ENCODE measurements around the gene DTD2. TPM values are rescaled to one million over a fixed set of nuclear protein-coding genes. Genes with fewer than 3 reads are reported as not detected.

DTD2 gene
- total and polyA plus RNA-seq, 2 of the 8 experiments (the other 6 are each of a cell fraction or from before 2014, with no cell fraction given): 12.0 to 19.5 TPM

GRCh38 chr14:31405106-31405505, 52.2 kb downstream of the DTD2 start:
- Histone ChIP-seq H3K36me3 (ENCODE audit: control insufficient read depth in 2 of 4, insufficient read depth in 4 of 4, low read length in 3 of 4) (no peaks in the 10 kb centered on the region; a peak in 1 of 8 replicates), H2AFZ (ENCODE audit: low read length) (no peak overlapping the region), H3K79me1 (ENCODE audit: low read depth, low read length) (no peaks in the 10 kb centered on the region), H2BK15ac (ENCODE audit: low read length) (no peak overlapping the region), H3K56ac (replicated peaks; ENCODE audit: insufficient read length, low read depth, low read length) (no peak overlapping the region), H3K14ac (ENCODE audit: insufficient read length) (no peak overlapping the region), H2BK12ac (ENCODE audit: low read depth, low read length) (no peak overlapping the region), H2BK120ac (replicated peaks; ENCODE audit: low read depth, low read length) (no peak overlapping the region), H3K27me3 (replicated peaks in 1 of 4; ENCODE audit: control insufficient read depth in 3 of 4, extremely low read depth in 1 of 4, insufficient read depth in 3 of 4, low read length in 3 of 4) (peaks cover 0 to 1% (median 0%) of the 10 kb centered on the region in 4 experiments; a peak in 1 of 7 replicates), H3K9me3 (ENCODE audit: insufficient read depth in 2 of 2, low read depth in 1 of 2, low read length in 1 of 2) (no peaks in the 10 kb centered on the region), H3K23ac (ENCODE audit: insufficient read length) (no peak overlapping the region), H2BK20ac (ENCODE audit: low read length) (no peak overlapping the region), H3K4me3 (ENCODE audit: extremely low read depth in 1 of 4, insufficient read depth in 2 of 4, low read depth in 3 of 4, low read length in 4 of 4) (no peak overlapping the region), H3K4me2 (ENCODE audit: insufficient read depth in 1 of 2, low read depth in 2 of 2, low read length in 2 of 2) (no peak overlapping the region), H3K9ac (replicated peaks in 1 of 4; ENCODE audit: extremely low read depth in 1 of 4, low read depth in 3 of 4, low read length in 3 of 4) (no peak overlapping the region), H3K4ac (replicated peaks; ENCODE audit: insufficient read length, low read depth, low read length) (no peak overlapping the region), H3K4me1 (replicated peaks in 1 of 4; ENCODE audit: control insufficient read depth in 3 of 4, insufficient read depth in 4 of 4, low read length in 3 of 4) (no peaks in the 10 kb centered on the region), H4K20me1 (replicated peaks in 1 of 2; ENCODE audit: control insufficient read depth in 1 of 2, insufficient read depth in 2 of 2, low read length in 2 of 2) (no peaks in the 10 kb centered on the region), H3K18ac (ENCODE audit: extremely low read depth, low read length) (no peak overlapping the region), H3K79me2 (ENCODE audit: control insufficient read depth in 1 of 2, insufficient read depth in 2 of 2, low read length in 2 of 2) (peaks cover 0 to 3% of the 10 kb centered on the region in 2 experiments; a peak in 2 of 4 replicates), H2BK5ac (ENCODE audit: low read depth, low read length) (no peak overlapping the region), H4K91ac (replicated peaks; ENCODE audit: insufficient read length, low read length) (no peak overlapping the region), H3K27ac (ENCODE audit: low read depth, low read length) (no peak overlapping the region), H3K23me2 (ENCODE audit: low read depth, low read length) (no peaks in the 10 kb centered on the region), H4K8ac (ENCODE audit: extremely low read depth, insufficient read depth, low read length) (0 out of 2 replicates have a peak overlapping the region, but pooled peaks have one; percentile 68), H2AK5ac (ENCODE audit: low read depth, low read length) (no peak overlapping the region), H4K5ac (ENCODE audit: insufficient read length, low read depth, low read length) (no peak overlapping the region)
- TF ChIP-seq YY1 (IDR thresholded peaks at IDR 0.05; ENCODE audit: low read depth, low read length): no peak
- TF ChIP-seq KDM5A (IDR thresholded peaks at IDR 0.05; ENCODE audit: low read length): no peak
- TF ChIP-seq CHD2 (IDR thresholded peaks at IDR 0.05; ENCODE audit: low read length): no peak
- TF ChIP-seq POLR2A (IDR thresholded peaks at IDR 0.05; ENCODE audit: control extremely low read depth in 1 of 2, low read depth in 2 of 2, low read length in 2 of 2): no peak
- ChIA-PET POLR2A (ENCODE audit: partially characterized antibody) (interaction anchor here (1.0 to 1.3 kb wide), 2 partner anchors 11 to 15 kb away, joined by 3 to 4 read pairs; partner anchors contain the start of gene HEATR5A), CTCF (ENCODE audit: partially characterized antibody) (interaction anchor here (1.0 to 1.3 kb wide), 2 partner anchors 18 to 44 kb away, joined by 3 read pairs; no protein-coding TSS in a partner anchor)
- no peak for FAIRE-seq
- DNase-seq (ENCODE audit: low read depth in 1 of 2, low spot score in 2 of 2): no peak
- 79% methylated on average over 8 of the region's 8 CpGs; no CpG with 5 or more reads in 1 of the 2 experiments for WGBS, 2 experiments (ENCODE audit: extremely low coverage in 1 of 2, insufficient coverage in 1 of 2, insufficient read length in 1 of 2, insufficient replicate concordance in 2 of 2, low coverage in 1 of 2, low lambda C conversion rate in 2 of 2, missing lambda C conversion rate in 1 of 2)
